HG03060 (cell line): Measurements from ENCODE around the gene FBXO31.
"Not testable (repeated sequence)": the region's sequence is repeated elsewhere in the genome, so short reads cannot be mapped to it uniquely, and the experiment has no call there.

Source experiments
- ATAC-seq: cut with Tn5 transposase; IDR thresholded peaks from one replicate; pipeline ENCODE4 v1.9.1; 2021; ENCODE audit warnings: low read depth, moderate number of reproducible peaks; ENCODE audit not compliant: unreplicated experiment

Gene FBXO31

GRCh38 chr16:87366288-87366687, 17.3 kb downstream of the FBXO31 start:
- ATAC-seq: no peak

GRCh38 chr16:87365021-87365713, 18.4 kb downstream of the FBXO31 start:
- ATAC-seq: no peak

GRCh38 chr16:87363771-87364455, 19.7 kb downstream of the FBXO31 start:
- ATAC-seq: no peak

- ATAC-seq: not testable (repeated sequence)
These were observed 20.6 kb downstream of the FBXO31 start for GRCh38 chr16:87362828-87363559.

- ATAC-seq: no peak
These were observed 21.5 kb downstream of the FBXO31 start for GRCh38 chr16:87361916-87362619.

- no peak for ATAC-seq
These were observed 22.5 kb downstream of the FBXO31 start for GRCh38 chr16:87360862-87361610.

- no peak for ATAC-seq
These were observed 24.5 kb downstream of the FBXO31 start for GRCh38 chr16:87359121-87359520.

- no peak for ATAC-seq
These were observed 24.9 kb downstream of the FBXO31 start for GRCh38 chr16:87358696-87359095.

GRCh38 chr16:87358250-87358649, 25.3 kb downstream of the FBXO31 start:
- no peak for ATAC-seq

- no peak for ATAC-seq
These were observed 27.1 kb downstream of the FBXO31 start for GRCh38 chr16:87356491-87356853.

- no peak for ATAC-seq
These were observed 30.0 kb downstream of the FBXO31 start for GRCh38 chr16:87353613-87354012.

GRCh38 chr16:87352818-87353217, 30.8 kb downstream of the FBXO31 start:
- no peak for ATAC-seq

- no peak for ATAC-seq
These were observed 32.3 kb downstream of the FBXO31 start for GRCh38 chr16:87351320-87351698.

- no peak for ATAC-seq
These were observed 32.8 kb downstream of the FBXO31 start for GRCh38 chr16:87350681-87351319.

GRCh38 chr16:87350031-87350430, 33.5 kb downstream of the FBXO31 start:
- ATAC-seq: no peak

- ATAC-seq: no peak
These were observed 34.9 kb downstream of the FBXO31 start for GRCh38 chr16:87348616-87349157.

- no peak for ATAC-seq
These were observed 35.5 kb downstream of the FBXO31 start for GRCh38 chr16:87347932-87348615.

- ATAC-seq: no peak
These were observed 37.0 kb downstream of the FBXO31 start for GRCh38 chr16:87346517-87347060.
